PFSK-1 (cell line): ENCODE results near the gene CLIP1. TPM values are rescaled to one million over a fixed set of nuclear protein-coding genes. Genes with fewer than 3 reads are reported as not detected.

Experiments used
- FOXP2 ChIP-seq: optimal IDR thresholded peaks from 2 replicates; pipeline ENCODE3; 2011; ENCODE audit warnings: borderline replicate concordance, control low read depth, inconsistent platforms; ENCODE audit not compliant: insufficient read depth; ENCODE audit errors: extremely low read length, extremely low read depth
- POLR2AphosphoS5 ChIP-seq: IDR thresholded peaks from 2 replicates; pipeline ENCODE4 v1.6.1; 2012; ENCODE audit warnings: low read depth, mild to moderate bottlenecking, control low read depth, low read length, moderate library complexity
- REST ChIP-seq, 2 experiments: IDR thresholded peaks; 2 replicates each; pipeline versions ENCODE4 v1.6.1 to v1.8.0; 2011 to 2012; ENCODE audit warnings: low read depth in 2 of 2, low read length in 2 of 2, control low read depth in 1 of 2, inconsistent platforms in 1 of 2, mild to moderate bottlenecking in 1 of 2, moderate library complexity in 1 of 2; ENCODE audit not compliant: insufficient read depth in 1 of 2
- SIN3A ChIP-seq: IDR thresholded peaks from 2 replicates; pipeline ENCODE4 v1.6.1; 2012; ENCODE audit warnings: mild to moderate bottlenecking, low read length, moderate library complexity, borderline replicate concordance; ENCODE audit not compliant: insufficient read depth
- TAF1 ChIP-seq: IDR thresholded peaks from 2 replicates; pipeline ENCODE4 v1.6.1; 2012; ENCODE audit warnings: low read length, control low read depth, borderline replicate concordance; ENCODE audit not compliant: insufficient read depth
- polyA plus RNA-seq: library from polyadenylated mRNA; unstranded; fragments of >200 nt; gene quantifications from one replicate; pipeline ENCODE4 v1.2.1, GENCODE V29; 2012; ENCODE audit warnings: low read depth, missing spikeins; ENCODE audit not compliant: insufficient read length

CLIP1 gene
- polyA plus RNA-seq = 23.5 TPM

GRCh38 chr12:122421821-122422729, at the start of gene CLIP1:
Gene CLIP1 (minus strand): TSS chr12:122422669. CDS start chr12:122380452, 42,217 bp downstream.
- TF ChIP-seq SIN3A = peak; percentile 42; the same call in 1 of the 2 replicates
- TF ChIP-seq FOXP2 = no peak

- TF ChIP-seq FOXP2 (no peak), REST (IDR thresholded peaks at IDR 0.05; ENCODE audit: insufficient read depth in 1 of 2, low read depth in 2 of 2, low read length in 2 of 2) (no peak), TAF1 (no peak), POLR2AphosphoS5 (no peak), SIN3A (no peak)
Measured at GRCh38 chr12:122471324-122472226, 49.1 kb upstream of the CLIP1 start.

- no peak for TF ChIP-seq REST (IDR thresholded peaks at IDR 0.05; ENCODE audit: insufficient read depth in 1 of 2, low read depth in 2 of 2, low read length in 2 of 2)
- no peak for TF ChIP-seq FOXP2
- TF ChIP-seq SIN3A = no peak
- TF ChIP-seq TAF1 = no peak
- no peak for TF ChIP-seq POLR2AphosphoS5
Measured at GRCh38 chr12:122467983-122468382, 45.5 kb upstream of the CLIP1 start.

GRCh38 chr12:122460641-122461040, 38.2 kb upstream of the CLIP1 start:
- TF ChIP-seq REST (IDR thresholded peaks at IDR 0.05; ENCODE audit: insufficient read depth in 1 of 2, low read depth in 2 of 2, low read length in 2 of 2) = no peak
- no peak for TF ChIP-seq TAF1
- no peak for TF ChIP-seq SIN3A
- TF ChIP-seq POLR2AphosphoS5 = no peak
- no peak for TF ChIP-seq FOXP2

DNA sequence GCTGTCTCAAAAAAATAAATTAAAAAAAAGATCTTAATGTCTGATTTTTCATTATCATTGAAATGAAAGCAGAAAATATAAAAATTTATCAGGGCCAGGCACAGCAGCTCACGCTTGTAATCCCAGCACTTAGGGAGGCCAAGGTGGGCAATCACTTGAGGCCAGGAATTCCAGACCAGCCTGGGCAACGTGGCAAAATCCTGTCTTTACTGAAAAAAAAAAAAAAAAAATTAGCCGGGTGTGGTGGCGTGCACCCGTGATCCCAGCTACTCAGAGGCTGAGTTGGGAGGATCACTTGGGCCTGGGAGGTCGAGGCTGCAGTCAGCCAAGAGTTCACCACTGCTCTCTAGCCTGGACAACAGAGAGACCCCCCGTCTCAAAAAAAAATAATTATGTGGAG, 37.6 kb upstream of the CLIP1 start:
- TF ChIP-seq SIN3A (no peak), POLR2AphosphoS5 (no peak), FOXP2 (no peak), TAF1 (no peak), REST (IDR thresholded peaks at IDR 0.05; ENCODE audit: insufficient read depth in 1 of 2, low read depth in 2 of 2, low read length in 2 of 2) (no peak)
